AG09309 (cell line): ENCODE results near the gene FAM110A.

Experiments
- DNase-seq: peaks from one replicate; pipeline ENCODE4 v3.0.0-alpha.2; 2010; ENCODE audit warnings: low read depth
- H3K4me3 ChIP-seq: 2 replicates; pipeline ENCODE4 v1.5.1; 2011; ENCODE audit warnings: mild to moderate bottlenecking, low read depth, low read length, moderate library complexity; ENCODE audit not compliant: control insufficient read depth
- TF ChIP-seq, protein P1 (sequence below): IDR thresholded peaks from 2 replicates; pipeline ENCODE4 v1.5.1; 2011; ENCODE audit warnings: mild to moderate bottlenecking, low read depth, low read length, inconsistent platforms; ENCODE audit not compliant: insufficient read depth, control insufficient read depth; ENCODE audit errors: missing control alignments

Gene FAM110A

GRCh38 chr20:871436-871835, 37.9 kb downstream of the FAM110A start:
- TF ChIP-seq, protein P1, sequence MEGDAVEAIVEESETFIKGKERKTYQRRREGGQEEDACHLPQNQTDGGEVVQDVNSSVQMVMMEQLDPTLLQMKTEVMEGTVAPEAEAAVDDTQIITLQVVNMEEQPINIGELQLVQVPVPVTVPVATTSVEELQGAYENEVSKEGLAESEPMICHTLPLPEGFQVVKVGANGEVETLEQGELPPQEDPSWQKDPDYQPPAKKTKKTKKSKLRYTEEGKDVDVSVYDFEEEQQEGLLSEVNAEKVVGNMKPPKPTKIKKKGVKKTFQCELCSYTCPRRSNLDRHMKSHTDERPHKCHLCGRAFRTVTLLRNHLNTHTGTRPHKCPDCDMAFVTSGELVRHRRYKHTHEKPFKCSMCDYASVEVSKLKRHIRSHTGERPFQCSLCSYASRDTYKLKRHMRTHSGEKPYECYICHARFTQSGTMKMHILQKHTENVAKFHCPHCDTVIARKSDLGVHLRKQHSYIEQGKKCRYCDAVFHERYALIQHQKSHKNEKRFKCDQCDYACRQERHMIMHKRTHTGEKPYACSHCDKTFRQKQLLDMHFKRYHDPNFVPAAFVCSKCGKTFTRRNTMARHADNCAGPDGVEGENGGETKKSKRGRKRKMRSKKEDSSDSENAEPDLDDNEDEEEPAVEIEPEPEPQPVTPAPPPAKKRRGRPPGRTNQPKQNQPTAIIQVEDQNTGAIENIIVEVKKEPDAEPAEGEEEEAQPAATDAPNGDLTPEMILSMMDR = no peak
- DNase-seq = no peak
- H3K4me3 ChIP-seq = no peak overlapping the region

DNA sequence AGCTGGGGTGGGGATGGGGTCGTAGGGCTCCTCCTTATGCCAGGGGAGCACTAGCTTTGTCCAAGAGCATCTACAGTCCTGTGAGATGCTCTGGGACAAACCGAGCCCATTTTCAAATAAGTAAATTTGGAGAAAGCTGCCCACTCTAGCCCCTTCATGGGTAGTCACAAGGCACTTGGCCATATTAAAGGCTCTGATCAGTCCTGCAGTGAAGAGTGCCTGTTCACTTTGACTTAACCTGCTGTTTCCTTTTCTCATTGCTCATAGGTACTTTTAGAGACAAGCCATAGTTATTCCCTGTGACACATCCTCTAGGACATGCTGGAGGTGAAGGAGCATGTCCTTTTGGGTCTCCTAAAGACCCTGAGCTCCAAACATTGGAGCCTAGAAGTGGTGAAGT, 38.4 kb downstream of the FAM110A start:
- TF ChIP-seq, protein P1 = no peak
- no peak overlapping the region for H3K4me3 ChIP-seq
- DNase-seq = no peak

- H3K4me3 ChIP-seq = no peak overlapping the region
- TF ChIP-seq, protein P1 = no peak
- DNase-seq = no peak
Measured at GRCh38 chr20:872855-873520, 39.5 kb downstream of the FAM110A start.

- no peak for DNase-seq
- no peak overlapping the region for H3K4me3 ChIP-seq
- TF ChIP-seq, protein P1 = no peak
Measured at GRCh38 chr20:873875-874607, 40.5 kb downstream of the FAM110A start.

GRCh38 chr20:875115-875514, 41.6 kb downstream of the FAM110A start:
- TF ChIP-seq, protein P1 = no peak
- H3K4me3 ChIP-seq = no peak overlapping the region
- no peak for DNase-seq

DNA sequence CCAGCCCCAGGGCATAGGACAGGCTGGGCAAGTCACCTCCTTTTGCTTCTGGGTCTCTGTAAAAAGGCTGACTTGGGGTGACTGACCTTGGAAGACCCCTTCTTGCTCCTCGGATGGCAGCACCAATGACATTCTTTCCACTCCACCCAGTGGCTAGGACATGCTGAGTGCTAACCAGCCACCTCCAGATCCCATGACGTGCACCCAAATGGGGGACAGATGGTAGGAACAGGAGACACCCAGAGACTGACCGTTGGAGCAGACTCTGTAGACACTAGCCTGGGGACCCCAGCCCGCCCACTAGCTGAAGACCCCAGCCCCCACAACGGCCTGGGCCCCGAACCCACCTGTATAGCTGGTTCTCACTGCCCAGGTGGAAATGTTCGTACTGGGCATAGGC, 44.3 kb downstream of the FAM110A start:
- no peak for DNase-seq
- TF ChIP-seq, protein P1 = no peak
- no peak overlapping the region for H3K4me3 ChIP-seq
